Fibroblast of skin of right quadriceps (primary cell): ENCODE measurements around the gene RNF207.

Experiments
- DNase-seq: peaks from one replicate; pipeline ENCODE4 v3.0.0-alpha.2; 2013

The RNF207 gene

DNA sequence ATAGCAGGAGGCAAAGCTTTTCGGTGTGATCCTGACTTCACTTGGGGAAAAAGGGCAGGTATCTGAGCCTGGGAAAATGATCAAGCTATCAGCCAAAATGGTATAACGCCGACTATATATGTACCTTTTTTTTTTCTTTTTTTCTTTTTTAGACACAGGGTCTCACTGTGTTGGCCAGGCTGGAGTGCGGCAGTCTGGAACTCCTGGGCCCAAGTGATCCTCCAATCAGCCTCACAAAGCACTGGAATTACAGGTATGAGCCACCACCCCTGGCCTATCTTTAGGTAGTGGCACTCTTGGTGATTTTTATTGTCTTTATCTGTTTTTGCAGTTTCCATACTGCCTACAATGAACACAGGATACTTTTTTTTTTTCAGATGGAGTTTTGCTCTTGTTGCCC lies 31.2 kb downstream of the RNF207 start:
- no peak for DNase-seq

DNA sequence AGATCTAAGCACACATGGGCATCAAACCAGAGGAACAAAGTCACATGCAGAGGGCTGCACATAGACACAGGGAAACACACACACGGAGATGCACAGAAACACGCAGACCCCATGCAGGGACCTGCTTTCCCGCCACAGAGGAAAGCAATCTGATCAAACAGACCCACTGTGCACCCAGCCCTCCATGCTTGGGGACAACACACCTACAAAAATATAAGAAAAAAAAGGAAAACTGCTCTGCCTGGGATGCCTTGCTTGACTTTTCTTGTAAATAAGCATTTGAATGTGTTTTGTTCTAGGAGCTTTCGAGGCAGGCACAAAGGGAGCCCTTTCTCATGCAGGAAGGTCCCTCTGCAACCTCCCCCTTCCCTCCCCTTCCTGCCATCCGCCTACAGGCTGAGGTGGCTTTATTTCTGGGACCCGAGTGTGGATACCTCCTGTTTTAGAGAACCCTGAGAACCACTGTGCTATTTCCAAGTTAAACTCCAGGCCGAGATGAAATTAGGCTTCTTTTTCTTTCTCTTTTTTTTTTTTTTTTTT lies 33.4 kb downstream of the RNF207 start:
- no peak for DNase-seq

DNA sequence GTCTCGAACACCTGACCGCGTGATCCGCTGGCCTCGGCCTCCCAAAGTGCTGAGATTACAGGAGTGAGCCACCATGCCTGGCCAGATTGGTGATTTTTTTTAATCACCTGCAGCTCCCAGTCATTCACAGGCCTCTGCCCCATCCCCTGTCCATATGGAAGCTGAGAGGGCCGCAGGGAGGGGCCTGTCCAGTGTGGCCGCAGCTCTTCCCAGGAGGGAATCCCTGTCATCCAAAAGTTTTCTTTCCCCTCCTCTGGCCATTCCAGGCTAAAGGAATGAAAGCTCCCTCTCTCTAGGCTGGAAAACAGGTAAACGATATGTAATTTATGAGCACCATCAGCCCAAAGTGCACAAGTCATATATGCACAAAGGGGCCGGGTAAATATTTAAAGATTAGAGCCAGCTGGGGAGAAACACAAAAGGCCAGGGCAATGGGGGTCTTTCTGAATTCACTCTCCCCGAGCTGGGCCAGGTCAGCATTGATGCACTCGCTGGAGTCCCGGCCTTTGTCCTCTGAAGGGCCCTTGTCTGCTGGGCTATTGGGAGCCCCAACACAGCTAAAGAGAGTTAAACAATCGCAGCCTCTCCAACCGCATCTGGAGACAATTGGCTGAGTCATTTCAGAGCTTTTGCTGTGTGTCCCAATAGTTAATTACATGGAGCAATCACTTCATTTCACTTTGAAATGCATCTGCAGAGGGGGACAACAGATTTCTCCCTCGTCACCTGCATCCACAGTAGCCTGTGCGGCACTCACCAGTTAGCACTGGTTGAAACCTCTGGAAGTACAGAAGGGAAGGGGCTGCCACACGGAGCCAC lies 34.2 kb downstream of the RNF207 start:
- DNase-seq, result peak; percentile 70

DNA sequence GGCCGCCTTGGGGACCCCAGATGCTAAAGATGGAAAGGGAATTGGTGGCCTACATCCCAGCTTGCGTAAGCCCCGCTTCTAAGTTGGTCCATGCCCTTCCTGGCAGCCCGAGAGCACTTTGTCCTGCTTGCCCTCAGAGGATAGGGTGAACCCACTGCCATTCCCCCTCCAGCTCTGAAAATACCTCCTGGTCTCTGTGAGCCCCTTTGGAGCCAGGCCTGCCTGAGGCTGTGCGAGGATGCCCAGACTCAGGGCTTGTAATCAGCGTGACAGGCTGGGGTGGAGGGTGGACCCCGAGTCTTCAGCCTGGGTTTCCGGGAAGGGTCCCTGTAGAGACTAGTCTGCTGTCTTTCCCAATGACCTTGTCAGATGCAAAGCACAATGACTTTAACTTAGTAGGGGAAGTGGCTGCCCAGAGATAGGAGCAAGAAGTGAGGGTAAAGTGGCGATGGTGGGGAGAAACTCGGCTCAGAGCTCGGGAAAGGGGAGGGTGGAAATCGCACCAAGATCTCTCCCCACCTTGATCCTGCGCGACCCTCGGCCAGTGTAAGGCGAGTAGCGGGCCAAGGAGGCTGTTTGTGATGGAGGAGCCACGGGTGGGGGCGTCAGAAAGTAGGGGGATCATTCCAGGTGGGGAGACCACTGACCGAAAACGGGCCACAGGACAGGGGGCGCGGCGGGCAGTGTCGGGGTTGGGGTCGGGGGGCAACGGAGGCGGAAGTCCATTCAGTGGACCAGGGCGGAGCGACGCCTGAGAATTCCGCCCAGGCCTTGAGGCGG lies 35.4 kb downstream of the RNF207 start:
- DNase-seq, result no peak

DNA sequence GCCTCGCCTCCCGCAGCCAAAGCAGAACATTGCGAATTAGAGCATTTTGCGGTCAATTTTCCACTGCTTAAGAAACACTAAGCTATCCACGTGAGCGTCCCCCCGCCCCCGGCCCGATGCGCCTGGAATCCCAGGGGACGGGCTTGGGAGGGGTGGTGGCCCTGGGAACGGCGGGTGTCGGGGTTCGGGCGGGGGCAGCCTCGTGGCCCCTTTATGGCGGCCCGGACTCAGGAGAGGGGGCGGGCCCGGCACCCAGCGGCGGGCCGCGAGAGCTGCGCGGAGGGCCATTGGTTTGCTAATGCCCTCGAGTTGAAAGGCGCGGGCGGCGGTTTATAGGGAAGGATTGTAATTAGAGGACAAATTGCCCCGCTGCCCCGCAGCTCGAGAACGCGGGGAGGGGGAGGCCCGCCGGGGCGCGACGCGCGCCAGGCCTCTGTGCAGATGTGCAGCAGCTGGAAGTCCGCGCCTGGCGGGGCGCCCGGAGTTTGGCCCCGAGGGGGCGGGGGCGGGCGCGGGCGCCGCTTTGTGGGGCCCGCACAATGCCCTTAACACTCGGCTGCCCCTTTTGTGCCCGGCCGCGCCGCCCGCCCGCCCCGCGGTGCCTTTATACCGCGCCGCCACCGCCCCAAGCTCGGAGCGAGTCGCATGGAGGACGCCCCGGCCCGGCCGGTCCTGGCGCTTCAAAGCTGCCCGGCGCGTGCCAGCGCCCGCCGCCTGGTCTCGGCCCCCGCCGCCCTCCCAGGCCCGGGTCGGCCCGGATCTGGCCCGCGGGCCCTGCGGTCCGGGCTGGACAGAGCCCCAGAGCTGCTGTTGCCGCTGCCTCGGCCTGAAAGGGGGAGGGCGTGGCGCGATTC lies 36.2 kb downstream of the RNF207 start:
- DNase-seq, result no peak

DNA sequence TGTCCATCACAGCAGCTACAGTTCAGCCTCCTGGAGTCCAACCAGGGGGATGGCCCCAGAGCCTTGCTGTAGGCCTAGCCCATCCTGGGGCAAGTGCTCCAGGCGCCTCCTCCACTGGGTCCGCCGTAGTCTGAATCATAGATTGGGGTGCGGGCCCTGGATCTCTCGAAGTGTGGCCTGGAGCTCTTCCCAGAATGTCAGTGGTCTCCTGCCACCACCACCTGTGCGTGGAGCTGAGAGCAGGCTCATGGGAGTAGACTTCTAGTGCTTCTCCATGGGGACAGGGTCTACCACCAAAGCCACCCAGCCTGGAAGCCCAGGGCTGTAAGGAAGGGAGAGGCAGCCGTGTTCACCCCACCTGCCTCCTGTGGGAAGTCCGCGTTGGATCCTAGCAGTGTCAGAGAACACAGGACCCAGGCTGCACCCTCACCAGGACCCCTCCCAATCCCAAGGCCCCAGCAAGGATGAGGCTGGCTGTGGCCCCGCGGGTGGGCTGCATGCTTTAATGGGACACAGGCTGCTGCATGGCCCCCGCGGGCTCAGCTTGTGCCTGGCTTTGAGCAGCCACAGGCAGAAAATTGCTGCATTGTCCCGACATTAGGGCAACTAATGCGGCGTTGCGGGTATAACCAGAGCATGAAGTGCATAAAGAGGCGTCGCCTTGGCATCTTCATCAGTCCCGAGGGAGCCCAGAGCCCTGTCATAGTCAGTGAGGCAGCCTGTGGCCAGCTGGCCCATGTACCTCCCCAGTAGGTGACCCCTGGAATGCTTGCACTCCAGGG lies 37.3 kb downstream of the RNF207 start:
- no peak for DNase-seq

DNA sequence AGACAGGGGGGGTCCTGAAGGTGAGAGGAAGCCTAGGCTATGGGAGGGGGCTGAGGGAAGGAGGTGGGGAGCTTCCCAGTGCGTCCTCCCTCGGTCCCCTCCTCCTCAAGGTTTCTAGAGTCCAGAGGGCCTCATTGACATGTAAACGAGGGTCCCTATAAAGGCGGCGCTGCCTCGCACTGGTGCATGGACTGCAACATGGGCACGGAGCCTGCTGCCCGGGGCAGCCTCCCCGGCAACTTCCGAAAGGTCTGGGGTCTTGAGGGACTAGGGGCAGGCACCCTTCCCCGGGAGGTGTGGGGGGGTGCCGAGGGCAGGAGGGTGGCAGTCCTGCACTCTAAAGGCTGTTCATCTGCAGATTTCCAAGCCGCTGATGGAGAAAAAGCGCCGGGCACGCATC lies 38.1 kb downstream of the RNF207 start, which contains the start of gene HES3:
TSS of gene HES3 (plus strand) at position 187 of the 400 bp plus-strand sequence. CDS start at position 374, 187 bp downstream.
- no peak for DNase-seq

DNA sequence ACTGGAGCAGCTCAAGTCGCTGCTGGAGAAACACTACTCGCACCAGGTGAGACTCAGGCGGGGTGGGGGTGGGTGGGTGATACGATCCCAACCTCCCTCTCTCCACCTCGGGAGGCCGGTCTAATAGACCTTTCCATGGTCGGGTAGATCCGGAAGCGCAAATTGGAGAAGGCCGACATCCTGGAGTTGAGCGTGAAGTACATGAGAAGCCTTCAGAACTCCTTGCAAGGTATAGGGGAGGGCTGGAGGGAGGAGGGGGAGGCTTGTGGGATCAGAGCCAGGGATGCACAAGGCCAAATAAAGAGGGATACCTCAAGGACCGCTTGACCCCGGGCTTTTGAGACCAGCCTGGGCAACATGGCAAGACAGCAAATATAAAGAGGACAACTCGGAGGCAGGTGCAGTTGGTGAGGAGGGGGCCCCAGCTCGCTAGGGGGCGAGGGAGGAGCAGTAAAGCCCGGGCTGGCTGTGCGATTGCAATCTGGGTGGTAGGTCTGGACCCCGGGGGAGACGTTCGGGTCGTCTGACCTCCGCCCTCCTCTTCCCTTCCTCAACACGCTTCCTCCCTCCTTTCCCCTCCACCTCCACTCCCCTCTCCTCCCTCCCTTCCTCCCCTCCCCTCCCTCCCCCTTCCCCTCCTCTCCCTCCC lies 38.6 kb downstream of the RNF207 start:
- no peak for DNase-seq

DNA sequence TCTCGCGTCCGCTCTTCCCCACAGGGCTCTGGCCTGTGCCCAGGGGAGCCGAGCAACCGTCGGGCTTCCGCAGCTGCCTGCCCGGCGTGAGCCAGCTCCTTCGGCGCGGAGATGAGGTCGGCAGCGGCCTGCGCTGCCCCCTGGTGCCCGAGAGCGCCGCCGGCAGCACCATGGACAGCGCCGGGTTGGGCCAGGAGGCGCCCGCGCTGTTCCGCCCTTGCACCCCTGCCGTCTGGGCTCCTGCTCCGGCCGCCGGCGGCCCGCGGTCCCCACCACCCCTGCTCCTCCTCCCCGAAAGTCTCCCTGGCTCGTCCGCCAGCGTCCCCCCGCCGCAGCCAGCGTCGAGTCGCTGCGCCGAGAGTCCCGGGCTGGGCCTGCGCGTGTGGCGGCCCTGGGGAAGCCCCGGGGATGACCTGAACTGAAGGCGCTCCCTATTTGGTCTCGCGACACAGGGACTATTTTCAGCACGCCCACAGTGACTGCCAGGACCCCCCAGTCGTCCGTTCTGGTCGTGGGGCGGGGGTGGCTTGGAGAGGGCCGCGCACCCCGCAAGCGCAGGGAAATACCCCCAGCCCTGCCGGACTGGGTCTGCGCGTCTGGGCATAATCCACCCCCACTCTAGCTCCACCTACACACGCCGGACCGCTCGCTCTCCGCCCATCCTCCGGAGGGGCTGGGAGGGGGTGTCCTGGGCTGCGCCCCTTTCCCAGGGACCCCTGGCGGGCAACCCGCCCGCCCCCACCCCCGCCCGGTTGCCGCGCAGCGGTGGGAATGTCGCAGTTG lies 39.4 kb downstream of the RNF207 start:
- DNase-seq, result peak; percentile 70

DNA sequence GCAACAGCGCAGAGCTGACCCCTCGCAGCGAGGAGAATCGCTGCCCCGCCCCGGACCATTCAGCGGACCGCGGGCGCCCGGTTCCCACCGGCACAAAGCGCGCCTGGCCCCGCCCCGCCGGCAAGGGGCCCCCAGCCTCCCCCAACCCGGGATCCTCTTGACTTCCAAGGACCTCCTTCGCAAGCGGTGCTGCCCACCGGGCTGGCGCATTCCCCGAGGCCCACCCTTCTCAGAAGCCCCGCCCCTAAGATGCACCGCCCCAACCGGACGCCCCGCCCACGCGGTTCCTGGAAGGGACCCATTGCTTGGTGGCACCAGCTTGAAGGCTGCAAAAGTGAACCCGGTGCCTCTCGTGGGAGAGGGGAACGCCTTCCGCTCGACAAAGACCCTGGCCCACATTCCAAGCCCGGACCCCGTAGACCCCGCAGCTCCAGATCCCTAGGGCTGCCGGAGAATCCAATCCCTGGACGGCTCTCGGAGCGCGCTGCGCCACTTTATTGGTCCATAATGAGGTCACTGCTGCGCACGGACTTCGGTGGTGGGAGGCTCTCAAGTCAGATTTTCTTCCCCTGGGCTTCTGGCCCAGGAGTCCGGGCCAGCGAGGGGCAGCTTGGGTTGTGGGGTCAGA lies 40.1 kb downstream of the RNF207 start:
- DNase-seq, result no peak

DNA sequence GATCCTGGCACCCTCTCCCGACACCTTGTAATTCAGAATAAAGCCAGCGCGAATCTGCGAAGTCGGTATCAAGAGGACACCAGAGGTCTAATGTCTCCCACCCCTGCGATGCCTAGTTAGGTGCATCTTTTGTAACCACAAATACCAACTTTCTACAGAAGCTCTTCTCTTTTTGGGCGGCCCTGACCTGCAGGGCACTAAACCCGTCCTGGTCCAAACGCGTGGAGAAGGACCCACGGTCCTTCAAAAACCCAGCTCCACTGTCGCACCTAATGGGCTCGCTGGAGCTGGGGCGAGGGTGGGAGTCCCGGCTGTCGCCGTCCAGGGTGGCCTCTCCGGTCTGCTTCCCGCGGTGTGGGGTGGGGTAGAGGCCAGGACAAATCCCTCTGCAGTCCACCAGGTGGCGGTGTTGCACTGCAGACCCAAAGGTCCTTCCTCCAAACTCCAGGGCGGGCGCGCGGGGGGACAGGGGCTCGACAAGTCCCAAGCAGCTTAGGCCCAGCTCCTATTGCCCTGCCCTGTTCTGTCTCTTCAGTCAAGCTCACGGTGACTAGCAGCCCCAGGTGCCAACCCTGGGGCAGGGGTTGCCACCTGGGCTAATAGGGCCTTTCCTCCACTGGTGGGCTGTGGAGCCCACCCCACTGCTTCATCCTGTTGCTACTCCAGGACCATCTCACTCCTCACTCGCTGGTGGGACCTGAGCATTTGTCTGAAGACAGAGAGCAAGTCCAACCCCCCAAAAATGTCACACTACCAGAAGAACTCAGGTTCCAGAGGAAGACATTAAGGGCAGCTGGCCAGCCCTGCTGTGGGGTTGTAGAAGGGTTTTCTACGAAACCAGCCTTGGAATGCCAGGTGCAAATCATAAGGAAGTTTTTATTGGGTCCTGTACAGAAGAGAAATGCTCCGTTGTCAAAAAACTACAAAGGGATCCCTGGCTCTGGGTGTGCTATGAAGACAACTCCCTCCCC lies 40.9 kb downstream of the RNF207 start:
- DNase-seq, result peak; percentile 60

DNA sequence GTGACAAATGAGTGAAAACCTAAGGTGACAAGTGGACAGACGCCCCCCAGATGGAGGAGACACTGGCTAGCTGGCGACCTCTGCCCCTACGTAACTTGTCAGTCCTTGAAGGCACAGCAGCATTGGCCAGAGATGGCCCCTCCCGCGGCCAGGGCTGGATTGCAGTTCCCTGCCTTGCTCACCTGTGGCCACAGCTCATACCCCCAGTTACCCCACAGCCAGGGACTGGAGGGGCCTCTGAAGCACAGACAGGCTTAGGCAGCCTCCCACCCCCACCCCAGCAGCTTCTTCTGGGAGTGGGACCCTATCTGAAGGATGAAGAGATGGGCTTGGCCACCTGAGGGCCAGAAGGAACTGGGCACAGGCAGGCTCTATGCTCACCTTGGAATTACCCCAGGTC lies 41.7 kb downstream of the RNF207 start:
- no peak for DNase-seq

DNA sequence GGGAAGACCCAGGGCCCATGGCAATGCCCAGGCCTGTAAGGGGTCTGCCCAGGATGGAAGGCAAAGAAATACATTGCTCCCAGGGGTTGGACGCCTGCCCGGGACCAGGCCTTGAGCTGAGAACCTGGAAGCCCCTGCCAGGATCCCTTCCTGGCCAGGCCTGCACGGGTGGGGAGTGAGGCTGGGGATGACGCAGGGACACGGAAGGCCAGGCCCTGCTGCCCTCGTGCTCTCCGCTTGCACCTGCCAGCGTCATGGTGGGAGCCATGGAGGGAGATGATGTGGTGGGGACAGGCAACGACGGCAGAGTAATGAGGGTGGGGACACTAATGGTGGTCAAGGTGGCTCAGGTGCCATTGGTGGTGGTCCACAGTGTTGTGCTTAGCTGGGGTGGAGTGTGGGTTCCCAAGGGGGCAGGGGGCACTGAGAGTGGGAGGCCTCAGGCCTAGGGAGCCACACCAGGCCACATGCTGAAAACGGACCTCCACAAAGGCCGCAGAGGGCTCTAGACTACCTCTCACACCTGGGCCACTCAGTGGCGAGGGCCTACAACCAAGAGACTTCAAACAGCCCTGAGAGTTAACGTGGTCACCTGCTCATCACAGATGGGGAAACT lies 42.4 kb downstream of the RNF207 start:
- DNase-seq, result no peak

DNA sequence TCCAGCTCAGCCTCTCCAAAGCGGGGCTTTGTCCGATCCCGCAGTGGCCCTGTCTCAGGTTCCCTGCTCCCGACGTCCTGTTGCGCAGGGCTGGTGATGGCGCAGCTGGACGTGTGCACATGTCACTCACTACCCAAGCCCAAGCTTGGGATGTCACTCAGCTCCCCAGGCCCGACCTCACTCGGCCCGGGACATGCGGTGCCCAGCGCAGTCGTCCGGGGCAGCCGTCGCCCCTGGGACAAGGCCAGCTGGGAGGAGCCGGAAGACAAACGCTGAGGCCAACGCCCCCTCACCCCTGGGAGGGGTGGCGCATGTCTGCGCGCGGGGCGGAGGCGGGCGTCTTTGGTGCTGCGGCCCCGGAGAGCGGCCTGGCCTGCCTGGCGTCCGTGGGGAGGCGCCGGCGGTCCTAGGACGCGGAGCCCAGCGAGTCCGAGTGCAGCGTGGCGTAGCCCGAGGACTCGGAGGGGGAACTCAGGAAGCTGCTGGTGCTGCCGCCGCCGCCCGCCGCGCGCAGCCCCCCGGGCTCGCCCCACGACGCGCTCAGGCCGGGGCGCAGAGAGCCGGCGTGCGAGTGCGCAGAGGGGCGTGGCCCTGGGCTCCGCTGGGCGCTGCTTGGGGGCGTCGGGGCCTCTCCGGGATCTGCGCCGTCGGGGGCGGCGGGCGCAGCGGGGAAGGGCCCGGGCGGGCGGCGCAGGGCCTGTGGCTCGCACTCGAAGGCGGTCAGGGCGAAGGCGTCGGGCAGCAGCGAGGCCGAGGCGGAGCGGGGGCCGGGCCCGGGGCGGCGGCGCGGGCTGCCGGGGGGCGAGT lies 43.2 kb downstream of the RNF207 start:
- DNase-seq, result no peak

DNA sequence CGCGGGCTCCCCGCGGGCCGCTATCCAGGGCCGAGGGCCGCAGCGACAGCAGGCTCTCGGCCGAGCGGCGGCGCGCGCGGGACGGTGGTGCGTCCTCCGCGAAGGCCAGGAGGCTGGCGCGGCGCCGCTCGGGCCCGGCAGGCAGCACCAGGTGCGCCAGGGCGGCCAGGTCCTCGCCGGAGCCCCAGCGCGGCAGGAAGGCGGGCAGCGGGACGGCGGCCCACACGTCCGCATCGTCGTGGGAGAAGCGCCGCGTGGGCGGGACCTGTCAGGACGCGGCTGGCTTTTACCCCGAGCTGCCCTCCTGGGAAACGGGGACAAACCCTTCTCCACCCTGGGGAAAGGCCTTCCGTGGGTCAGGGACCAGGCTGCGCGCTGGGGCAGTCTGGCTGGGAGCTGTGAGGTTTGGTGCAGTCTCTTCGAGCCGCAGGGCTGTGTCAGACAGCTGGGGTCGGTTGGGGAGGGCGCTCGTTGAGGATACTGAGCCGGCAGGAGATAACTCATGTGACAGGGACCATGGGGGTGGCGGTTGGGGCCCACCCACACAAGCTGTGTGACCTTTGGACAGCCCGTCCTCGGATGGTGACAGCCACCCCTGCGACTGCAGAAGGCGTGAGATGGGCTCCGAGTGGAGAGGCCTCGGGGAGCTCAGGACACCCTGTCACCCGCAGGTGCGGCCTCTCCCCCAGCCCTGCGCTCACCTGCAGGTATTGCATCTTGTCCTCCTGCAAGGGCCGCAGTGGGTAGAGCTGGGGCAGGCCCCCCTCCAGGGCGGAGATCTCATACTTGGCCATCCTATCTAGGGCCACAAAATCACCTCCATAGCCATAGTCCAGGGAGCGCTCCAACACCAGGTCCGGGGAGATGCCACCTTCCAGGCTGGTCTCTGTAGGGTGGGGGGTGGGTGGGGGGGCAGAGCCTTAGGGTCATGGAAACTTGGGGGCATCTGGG lies 44.1 kb downstream of the RNF207 start:
- DNase-seq, result no peak

DNA sequence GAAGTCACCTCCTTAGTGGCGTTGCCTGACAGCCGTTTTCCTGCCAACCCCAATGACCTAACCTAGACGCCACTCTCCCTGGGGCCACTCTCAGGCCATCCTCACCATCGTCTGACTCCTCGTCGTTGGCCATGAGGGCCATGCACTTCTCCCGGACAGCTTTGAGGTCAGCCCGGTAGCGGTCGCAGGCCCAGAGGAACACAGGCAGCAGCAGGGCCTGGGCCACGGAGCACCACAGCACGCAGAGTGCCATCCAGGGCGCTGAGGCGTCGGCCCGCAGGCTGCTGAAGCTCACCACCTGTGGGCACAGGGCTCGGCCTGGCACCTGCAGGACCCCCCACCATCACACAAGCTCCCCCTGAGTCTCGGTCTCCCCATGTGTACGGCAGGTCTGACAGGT lies 45.3 kb downstream of the RNF207 start:
- no peak for DNase-seq
